Neural cell (in vitro differentiated cells): Measurements from ENCODE around the gene SMC4.

ENCODE experiments used
- CTCF ChIP-seq: fragments of 450-650 bp; IDR thresholded peaks from 2 replicates; pipeline ENCODE4 v1.5.1; 2014; ENCODE audit warnings: antibody characterized with exemption, mild to moderate bottlenecking, moderate library complexity; ENCODE audit not compliant: poor library complexity, severe bottlenecking
- EP300 ChIP-seq: fragments of 450-650 bp; conservative IDR thresholded peaks from 2 replicates; pipeline ENCODE4 v1.6.1; 2014; ENCODE audit warnings: antibody characterized with exemption, mild to moderate bottlenecking, moderate library complexity; ENCODE audit not compliant: poor library complexity, severe bottlenecking
- EZH2 ChIP-seq: fragments of 200-600, 300-800 bp; shearing (Covaris generic), sonication (generic); IDR thresholded peaks from 2 replicates; pipeline ENCODE4 v1.6.1; 2014; ENCODE audit warnings: antibody characterized with exemption, low read length, borderline replicate concordance, mild to moderate bottlenecking; ENCODE audit not compliant: insufficient read depth, poor library complexity, severe bottlenecking
- RAD21 ChIP-seq: fragments of 450-650 bp; conservative IDR thresholded peaks from 2 replicates; pipeline ENCODE4 v1.6.1; 2014; ENCODE audit warnings: antibody characterized with exemption, mild to moderate bottlenecking, moderate library complexity
- REST ChIP-seq: IDR thresholded peaks from 2 replicates; pipeline ENCODE4 v1.6.1; 2012; ENCODE audit warnings: borderline replicate concordance

GRCh38 chr3:160412477-160412876 is 13.0 kb downstream of the SMC4 start:
- TF ChIP-seq EP300, result no peak
- no peak for TF ChIP-seq REST
- TF ChIP-seq RAD21, result no peak
- TF ChIP-seq CTCF, result no peak
- no peak for TF ChIP-seq EZH2
